Endothelial cell of umbilical vein (primary cell): ENCODE results near the gene MCOLN3.

ENCODE experiments used
- EZH2 ChIP-seq: IDR thresholded peaks from 2 replicates; pipeline ENCODE4 v1.6.1; 2012; ENCODE audit warnings: borderline replicate concordance, low read depth, mild to moderate bottlenecking, moderate library complexity, low read length, inconsistent platforms; ENCODE audit not compliant: severe bottlenecking
- POLR2A ChIP-seq: IDR thresholded peaks from 2 replicates; pipeline ENCODE4 v1.6.1; 2012; ENCODE audit warnings: low read depth, mild to moderate bottlenecking, control low read depth, low read length
- TF ChIP-seq, protein P1 (sequence below), 2 donors: IDR thresholded peaks; 1 replicate in 1 of 2; 2 replicates in 1 of 2; pipeline ENCODE4 v1.5.1; 2011; ENCODE audit warnings: low read length in 2 of 2, mild to moderate bottlenecking in 2 of 2, moderate library complexity in 2 of 2, control low read depth in 1 of 2, inconsistent platforms in 1 of 2, low read depth in 1 of 2; ENCODE audit not compliant: insufficient read depth in 1 of 2; ENCODE audit errors: extremely low read depth in 1 of 2

DNA sequence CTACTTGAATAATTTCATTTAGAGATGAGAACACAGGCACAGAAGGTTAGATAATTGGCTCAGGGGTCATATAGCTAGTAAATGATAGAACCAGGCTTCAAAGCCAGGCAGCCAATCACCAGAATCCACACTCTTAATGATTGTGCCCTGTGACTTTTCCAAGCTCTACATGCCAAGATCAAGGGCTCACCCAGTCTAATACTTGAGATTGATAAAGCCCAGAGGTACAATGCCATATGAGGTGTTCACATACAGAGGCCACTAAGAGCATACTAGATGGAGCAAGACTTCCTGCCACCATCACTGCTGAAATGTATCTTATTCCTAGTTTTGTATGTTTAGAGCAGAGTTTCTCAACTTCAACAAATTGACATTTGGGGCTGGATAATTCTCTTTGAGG lies 40.9 kb upstream of the MCOLN3 start:
- TF ChIP-seq POLR2A, result no peak
- TF ChIP-seq, protein P1, sequence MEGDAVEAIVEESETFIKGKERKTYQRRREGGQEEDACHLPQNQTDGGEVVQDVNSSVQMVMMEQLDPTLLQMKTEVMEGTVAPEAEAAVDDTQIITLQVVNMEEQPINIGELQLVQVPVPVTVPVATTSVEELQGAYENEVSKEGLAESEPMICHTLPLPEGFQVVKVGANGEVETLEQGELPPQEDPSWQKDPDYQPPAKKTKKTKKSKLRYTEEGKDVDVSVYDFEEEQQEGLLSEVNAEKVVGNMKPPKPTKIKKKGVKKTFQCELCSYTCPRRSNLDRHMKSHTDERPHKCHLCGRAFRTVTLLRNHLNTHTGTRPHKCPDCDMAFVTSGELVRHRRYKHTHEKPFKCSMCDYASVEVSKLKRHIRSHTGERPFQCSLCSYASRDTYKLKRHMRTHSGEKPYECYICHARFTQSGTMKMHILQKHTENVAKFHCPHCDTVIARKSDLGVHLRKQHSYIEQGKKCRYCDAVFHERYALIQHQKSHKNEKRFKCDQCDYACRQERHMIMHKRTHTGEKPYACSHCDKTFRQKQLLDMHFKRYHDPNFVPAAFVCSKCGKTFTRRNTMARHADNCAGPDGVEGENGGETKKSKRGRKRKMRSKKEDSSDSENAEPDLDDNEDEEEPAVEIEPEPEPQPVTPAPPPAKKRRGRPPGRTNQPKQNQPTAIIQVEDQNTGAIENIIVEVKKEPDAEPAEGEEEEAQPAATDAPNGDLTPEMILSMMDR (IDR thresholded peaks at IDR 0.05; ENCODE audit: extremely low read depth in 1 of 2, insufficient read depth in 1 of 2, low read depth in 1 of 2, low read length in 2 of 2), result no peak
- TF ChIP-seq EZH2, result no peak
